Breast epithelium (tissue), 3 donors: ENCODE results near the gene ANKRD63.

Experiments used
- POLR2A ChIP-seq: fragments of 450-650 bp; IDR thresholded peaks from one replicate; pipeline ENCODE4 v1.6.1; 2016; ENCODE audit warnings: antibody characterized with exemption, mild to moderate bottlenecking, moderate library complexity
- POLR2AphosphoS5 ChIP-seq, 3 donors: sonication (generic); formaldehyde crosslinking; IDR thresholded peaks; one replicate each; pipeline ENCODE4 v1.6.1; 2017; ENCODE audit warnings: antibody characterized with exemption in 3 of 3
- TF ChIP-seq, protein P1 (sequence below), 3 donors: fragments of 450-650 bp; IDR thresholded peaks; one replicate each; pipeline ENCODE4 v1.5.1; 2016 to 2017; ENCODE audit warnings: antibody characterized with exemption in 3 of 3, mild to moderate bottlenecking in 3 of 3, moderate library complexity in 3 of 3

GRCh38 chr15:40297356-40297755 is 14.5 kb upstream of the ANKRD63 start:
- no peak for TF ChIP-seq POLR2A
- TF ChIP-seq, protein P1, sequence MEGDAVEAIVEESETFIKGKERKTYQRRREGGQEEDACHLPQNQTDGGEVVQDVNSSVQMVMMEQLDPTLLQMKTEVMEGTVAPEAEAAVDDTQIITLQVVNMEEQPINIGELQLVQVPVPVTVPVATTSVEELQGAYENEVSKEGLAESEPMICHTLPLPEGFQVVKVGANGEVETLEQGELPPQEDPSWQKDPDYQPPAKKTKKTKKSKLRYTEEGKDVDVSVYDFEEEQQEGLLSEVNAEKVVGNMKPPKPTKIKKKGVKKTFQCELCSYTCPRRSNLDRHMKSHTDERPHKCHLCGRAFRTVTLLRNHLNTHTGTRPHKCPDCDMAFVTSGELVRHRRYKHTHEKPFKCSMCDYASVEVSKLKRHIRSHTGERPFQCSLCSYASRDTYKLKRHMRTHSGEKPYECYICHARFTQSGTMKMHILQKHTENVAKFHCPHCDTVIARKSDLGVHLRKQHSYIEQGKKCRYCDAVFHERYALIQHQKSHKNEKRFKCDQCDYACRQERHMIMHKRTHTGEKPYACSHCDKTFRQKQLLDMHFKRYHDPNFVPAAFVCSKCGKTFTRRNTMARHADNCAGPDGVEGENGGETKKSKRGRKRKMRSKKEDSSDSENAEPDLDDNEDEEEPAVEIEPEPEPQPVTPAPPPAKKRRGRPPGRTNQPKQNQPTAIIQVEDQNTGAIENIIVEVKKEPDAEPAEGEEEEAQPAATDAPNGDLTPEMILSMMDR (IDR thresholded peaks at IDR 0.05), result no peak
- TF ChIP-seq POLR2AphosphoS5 (IDR thresholded peaks at IDR 0.05), result no peak
